Measurements from ENCODE around the gene SKAP1. TPM values are rescaled to one million over a fixed set of nuclear protein-coding genes. Genes with fewer than 3 reads are reported as not detected.

SKAP1 gene
- total RNA-seq, 1 donor from 2014 or later: 25.3 TPM

DNA sequence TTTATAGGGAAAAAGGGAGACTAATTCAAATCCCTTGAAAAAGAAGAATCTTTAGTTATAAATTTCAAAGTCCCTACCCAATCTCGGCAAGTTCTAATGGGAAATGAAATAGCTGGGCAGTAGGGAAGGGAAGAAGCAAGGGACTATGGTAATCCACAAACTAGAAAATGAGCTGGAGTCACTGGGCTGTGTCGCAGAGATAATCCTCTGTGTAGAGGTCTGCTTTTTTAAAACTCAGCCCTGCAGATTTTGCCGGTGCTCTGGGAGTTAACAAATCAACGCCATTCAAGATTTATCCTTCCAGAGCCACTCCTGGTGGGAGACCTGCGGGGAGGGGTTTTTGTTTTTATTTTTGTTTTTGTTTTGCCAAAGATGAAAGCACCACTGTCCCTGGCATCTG is 301.6 kb downstream of the SKAP1 start:
- no peak overlapping the region for H3K27ac Mint-ChIP-seq
- ChIA-PET POLR2A (interaction anchor here (0.7 to 2.1 kb wide), 2 partner anchors 13 to 16 kb away, joined by 12 to 15 read pairs; no protein-coding TSS in a partner anchor), CTCF (interaction anchor here (2.0 to 9.2 kb wide), 4 partner anchors 17 to 102 kb away, joined by 7 to 169 read pairs (median 22); no protein-coding TSS in a partner anchor)
- peaks cover 40% of the 10 kb centered on the region for H3K36me3 Mint-ChIP-seq (ENCODE audit: low read depth)
- peaks cover 4% of the 10 kb centered on the region for H3K4me1 Mint-ChIP-seq
- DNase-seq (no peak), ATAC-seq (ENCODE audit: low read depth) (no peak)
- intact Hi-C loops (cut with micrococcal nuclease): no loop called here
- H3K27me3 Mint-ChIP-seq: no peaks in the 10 kb centered on the region
- no peak overlapping the region for H3K4me3 Mint-ChIP-seq
- TF ChIP-seq, protein P1, sequence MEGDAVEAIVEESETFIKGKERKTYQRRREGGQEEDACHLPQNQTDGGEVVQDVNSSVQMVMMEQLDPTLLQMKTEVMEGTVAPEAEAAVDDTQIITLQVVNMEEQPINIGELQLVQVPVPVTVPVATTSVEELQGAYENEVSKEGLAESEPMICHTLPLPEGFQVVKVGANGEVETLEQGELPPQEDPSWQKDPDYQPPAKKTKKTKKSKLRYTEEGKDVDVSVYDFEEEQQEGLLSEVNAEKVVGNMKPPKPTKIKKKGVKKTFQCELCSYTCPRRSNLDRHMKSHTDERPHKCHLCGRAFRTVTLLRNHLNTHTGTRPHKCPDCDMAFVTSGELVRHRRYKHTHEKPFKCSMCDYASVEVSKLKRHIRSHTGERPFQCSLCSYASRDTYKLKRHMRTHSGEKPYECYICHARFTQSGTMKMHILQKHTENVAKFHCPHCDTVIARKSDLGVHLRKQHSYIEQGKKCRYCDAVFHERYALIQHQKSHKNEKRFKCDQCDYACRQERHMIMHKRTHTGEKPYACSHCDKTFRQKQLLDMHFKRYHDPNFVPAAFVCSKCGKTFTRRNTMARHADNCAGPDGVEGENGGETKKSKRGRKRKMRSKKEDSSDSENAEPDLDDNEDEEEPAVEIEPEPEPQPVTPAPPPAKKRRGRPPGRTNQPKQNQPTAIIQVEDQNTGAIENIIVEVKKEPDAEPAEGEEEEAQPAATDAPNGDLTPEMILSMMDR (IDR thresholded peaks at IDR 0.05): no peak
- H3K9me3 Mint-ChIP-seq: no peaks in the 10 kb centered on the region

DNA sequence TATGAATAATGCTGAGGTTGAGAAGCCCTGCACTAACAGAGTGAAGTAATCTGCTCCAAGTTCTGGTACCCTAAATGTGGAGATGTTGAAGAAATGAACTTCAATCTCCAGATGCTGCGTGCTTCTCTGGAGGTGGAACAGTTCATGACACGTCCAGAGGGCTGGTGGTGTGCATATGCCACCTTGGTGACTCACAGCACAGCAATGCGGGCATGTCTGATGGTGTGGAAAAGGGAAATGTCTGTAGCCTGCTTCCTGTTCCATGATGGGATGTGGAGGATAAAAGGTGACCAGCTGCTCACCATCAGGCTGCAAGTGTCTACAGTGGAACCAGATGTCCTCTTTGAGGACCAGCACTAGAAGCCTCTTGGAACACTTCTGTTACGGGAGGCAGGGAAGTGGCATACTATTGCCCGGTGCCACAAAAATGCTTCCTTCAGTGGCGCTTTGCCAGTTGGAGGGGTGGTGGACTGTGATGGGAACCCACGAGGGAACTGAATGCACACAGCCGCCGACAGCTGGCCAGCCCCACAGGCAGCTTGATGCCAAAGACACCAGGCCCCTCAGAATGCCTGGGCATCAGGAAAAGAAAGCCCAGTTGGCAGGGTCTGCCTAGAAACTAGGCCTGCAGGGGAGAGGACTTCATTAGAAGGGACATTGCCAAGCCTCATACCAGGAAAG is 302.5 kb downstream of the SKAP1 start:
- no peak for ATAC-seq (ENCODE audit: low read depth)
- H3K27me3 Mint-ChIP-seq: no peaks in the 10 kb centered on the region
- TF ChIP-seq, protein P1 (IDR thresholded peaks at IDR 0.05): no peak
- peaks cover 4% of the 10 kb centered on the region for H3K4me1 Mint-ChIP-seq
- ChIA-PET CTCF (interaction anchor here (1.7 to 9.2 kb wide), 2 partner anchors 47 kb away, joined by 10 to 169 read pairs; no protein-coding TSS in a partner anchor), POLR2A (interaction anchor here (0.6 to 2.1 kb wide), 4 partner anchors 13 to 613 kb away, joined by 3 to 15 read pairs (median 5); no protein-coding TSS in a partner anchor)
- H3K36me3 Mint-ChIP-seq (ENCODE audit: low read depth): peaks cover 49% of the 10 kb centered on the region
- H3K27ac Mint-ChIP-seq: no peak overlapping the region
- no peak overlapping the region for H3K4me3 Mint-ChIP-seq
- DNase-seq: no peak
- intact Hi-C loops (cut with micrococcal nuclease): no loop called here
- H3K9me3 Mint-ChIP-seq: no peaks in the 10 kb centered on the region

DNA sequence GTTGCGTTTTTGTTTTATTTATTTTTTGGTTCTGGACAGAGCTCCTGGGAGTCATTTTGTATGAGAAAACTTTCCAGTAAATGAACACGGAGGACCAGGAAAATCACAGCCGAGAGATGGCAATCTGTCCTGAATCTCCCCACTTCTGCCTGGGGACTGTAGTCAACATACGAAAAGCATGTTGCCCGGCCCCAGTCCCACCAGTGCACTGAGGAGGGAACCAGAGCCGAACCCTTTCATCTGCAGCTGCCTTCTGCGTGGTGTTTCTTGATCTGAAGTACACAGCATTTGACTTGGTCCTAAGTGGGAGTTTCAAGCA is 303.5 kb downstream of the SKAP1 start:
- ChIA-PET POLR2A (interaction anchor here (1.0 to 1.4 kb wide), 3 partner anchors 14 to 18 kb away, joined by 3 to 6 read pairs (median 5); partner anchors contain the start of gene SNX11), CTCF (interaction anchor here (1.7 kb wide), 1 partner anchor 46 kb away, joined by 10 read pairs; no protein-coding TSS in a partner anchor)
- Mint-ChIP-seq H3K9me3 (no peaks in the 10 kb centered on the region), H3K27ac (no peak overlapping the region), H3K36me3 (ENCODE audit: low read depth) (peaks cover 59% of the 10 kb centered on the region), H3K27me3 (no peaks in the 10 kb centered on the region), H3K4me1 (peaks cover 4% of the 10 kb centered on the region), H3K4me3 (no peak overlapping the region)
- no peak for ATAC-seq (ENCODE audit: low read depth)
- TF ChIP-seq, protein P1 (IDR thresholded peaks at IDR 0.05): no peak
- intact Hi-C loops (cut with micrococcal nuclease): no loop called here
- no peak for DNase-seq

DNA sequence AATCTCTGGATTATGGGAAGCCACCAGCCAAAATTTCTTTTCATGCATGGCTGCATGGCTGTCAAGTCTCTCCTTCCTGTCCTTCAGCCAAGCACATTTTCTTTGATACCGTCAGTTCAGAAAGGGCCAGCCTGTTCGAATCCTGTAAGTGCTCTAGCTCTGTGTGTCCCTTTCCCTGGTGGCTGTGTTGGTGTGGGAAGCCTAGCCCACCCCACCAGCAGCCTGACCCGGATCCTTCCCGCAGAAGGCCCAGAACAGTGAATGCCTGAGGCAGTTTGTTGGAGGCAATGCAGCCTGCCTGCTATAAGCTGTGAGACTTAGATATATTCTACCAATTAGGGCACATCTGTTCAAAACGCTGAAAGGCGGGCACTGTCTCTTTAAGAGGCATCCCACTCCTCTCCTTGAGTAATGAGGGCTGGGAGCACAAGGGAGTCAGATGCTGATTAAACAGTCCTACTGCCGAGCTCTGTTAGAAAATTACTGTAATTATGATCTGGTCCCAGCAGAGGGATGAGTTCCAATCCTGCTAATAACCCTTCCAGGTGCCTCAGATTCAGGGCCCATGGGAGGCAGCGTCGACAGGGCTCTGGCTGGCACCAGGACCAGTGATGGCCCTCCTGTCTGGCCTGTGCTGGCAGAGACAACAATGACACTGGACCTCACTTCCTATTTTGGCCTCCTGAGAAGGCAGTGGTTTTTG is 304.0 kb downstream of the SKAP1 start:
- intact Hi-C loops (cut with micrococcal nuclease): no loop called here
- no peak for DNase-seq
- TF ChIP-seq, protein P1 (IDR thresholded peaks at IDR 0.05): no peak
- Mint-ChIP-seq H3K4me3 (no peak overlapping the region), H3K27me3 (no peaks in the 10 kb centered on the region), H3K4me1 (no peaks in the 10 kb centered on the region), H3K9me3 (no peaks in the 10 kb centered on the region), H3K36me3 (ENCODE audit: low read depth) (peaks cover 61% of the 10 kb centered on the region), H3K27ac (no peak overlapping the region)
- POLR2A ChIA-PET: interaction anchor here (0.6 to 1.4 kb wide), 3 partner anchors 14 to 114 kb away, joined by 5 to 6 read pairs (median 5); partner anchors contain the start of gene SNX11
- ATAC-seq (ENCODE audit: low read depth): no peak
- CTCF ChIA-PET: interaction anchor here (1.7 to 3.1 kb wide), 2 partner anchors 45 to 46 kb away, joined by 10 to 16 read pairs; no protein-coding TSS in a partner anchor
